Large intestine (tissue), 3 donors: Measurements from ENCODE around the gene NME7. TPM values are rescaled to one million over a fixed set of nuclear protein-coding genes. Genes with fewer than 3 reads are reported as not detected.

ENCODE experiments used
- DNase-seq, 2 donors: peaks; one replicate each; pipeline versions ENCODE4 v3.0.0 to v3.0.0-alpha.2; 2013
- H3K27ac ChIP-seq: one replicate; pipeline ENCODE4 v1.5.1; 2013; ENCODE audit warnings: low read length
- H3K27me3 ChIP-seq: 2 replicates; pipeline ENCODE4 v1.6.1; 2013; ENCODE audit warnings: low read length; ENCODE audit not compliant: control insufficient read depth, insufficient read depth
- H3K36me3 ChIP-seq: 2 replicates; pipeline ENCODE4 v1.6.1; 2013; ENCODE audit warnings: low read length; ENCODE audit not compliant: control insufficient read depth, insufficient read depth
- H3K4me1 ChIP-seq: one replicate; pipeline ENCODE4 v1.6.1; 2013; ENCODE audit warnings: low read length; ENCODE audit not compliant: control insufficient read depth, insufficient read depth
- H3K4me3 ChIP-seq: one replicate; pipeline ENCODE4 v1.5.1; 2013; ENCODE audit warnings: low read length
- H3K9me3 ChIP-seq: one replicate; pipeline ENCODE4 v1.6.1; 2013; ENCODE audit warnings: mild to moderate bottlenecking, low read depth, low read length, moderate library complexity; ENCODE audit not compliant: control insufficient read depth
- WGBS: methylation state at CpG from one replicate; pipeline ENCODE4 v1.1.5; 2013; ENCODE audit warnings: low lambda C conversion rate; ENCODE audit not compliant: insufficient coverage; 5-methylcytosine and 5-hydroxymethylcytosine counted together
- polyA plus RNA-seq: library from polyadenylated mRNA; unstranded; fragments of 120-200 nt; gene quantifications from one replicate; pipeline ENCODE4 v1.2.1, GENCODE V29; 2013

The NME7 gene
- polyA plus RNA-seq, 1 donor: 24.2 TPM

DNA sequence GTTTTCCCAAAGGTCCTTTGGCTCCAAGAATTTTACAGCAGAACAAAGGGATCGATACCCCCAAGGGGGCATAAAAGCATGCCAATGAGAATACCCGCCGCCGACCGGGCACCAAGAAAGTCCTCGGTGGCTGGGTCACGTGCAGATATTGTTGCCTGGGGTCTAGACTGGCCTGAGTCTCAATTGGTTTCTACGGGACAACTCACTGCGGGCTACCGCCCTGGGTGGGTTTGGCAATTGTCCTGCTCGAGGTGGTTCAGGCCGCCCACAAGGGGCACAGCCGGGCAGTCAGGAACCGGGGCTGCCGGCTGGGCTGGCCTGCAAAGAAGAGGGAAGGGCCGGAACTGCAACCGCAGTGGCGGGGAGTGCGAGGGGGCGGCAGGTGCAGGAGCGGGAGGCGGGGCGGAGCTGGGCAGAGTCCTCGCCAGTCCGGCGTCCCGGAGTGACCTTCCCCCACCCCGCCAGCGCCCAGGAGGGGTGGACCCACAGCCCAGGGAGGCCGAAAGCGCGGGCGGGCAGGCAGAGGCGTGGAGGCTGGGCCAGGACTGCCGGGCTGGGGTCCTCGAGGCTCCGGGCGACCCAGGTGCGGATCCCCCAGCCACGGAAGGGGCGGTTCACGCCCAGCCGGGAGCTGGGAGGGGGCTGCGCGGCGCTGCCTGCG, 262.0 kb downstream of the NME7 start:
- no peaks in the 10 kb centered on the region for H3K27me3 ChIP-seq
- H3K4me3 ChIP-seq: peak overlapping the region; percentile 28
- peak; percentile 79 to 94 for DNase-seq
- peak overlapping the region; percentile 44 for H3K27ac ChIP-seq
- no CpG with 5 or more reads among the region's 47 CpGs for WGBS
- peaks cover 55% of the 10 kb centered on the region for H3K4me1 ChIP-seq
- no peaks in the 10 kb centered on the region for H3K9me3 ChIP-seq
- H3K36me3 ChIP-seq: no peaks in the 10 kb centered on the region

DNA sequence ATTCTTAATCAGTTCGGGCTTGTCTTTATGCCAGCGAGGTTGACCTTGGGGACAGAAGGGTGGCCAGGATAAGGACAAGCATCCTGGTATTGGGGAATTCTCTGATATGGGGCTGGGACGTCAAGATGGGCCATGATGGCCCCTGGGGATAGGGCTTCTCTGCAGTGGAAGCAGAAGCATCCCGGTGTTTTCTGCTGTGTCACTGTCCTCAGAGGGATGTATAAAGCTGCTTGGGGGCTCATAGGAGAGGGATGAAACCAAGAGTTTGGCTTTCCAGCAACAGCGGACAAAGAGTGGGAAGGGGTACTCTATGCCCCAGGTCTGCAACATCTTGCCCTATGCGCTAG, 262.5 kb downstream of the NME7 start:
- Histone ChIP-seq H3K36me3 (no peaks in the 10 kb centered on the region), H3K27ac (peak overlapping the region; percentile 44), H3K4me3 (peak overlapping the region; percentile 28), H3K27me3 (no peaks in the 10 kb centered on the region), H3K4me1 (peaks cover 56% of the 10 kb centered on the region), H3K9me3 (no peaks in the 10 kb centered on the region)
- WGBS: no CpG with 5 or more reads among the region's 6 CpGs
- no peak for DNase-seq

DNA sequence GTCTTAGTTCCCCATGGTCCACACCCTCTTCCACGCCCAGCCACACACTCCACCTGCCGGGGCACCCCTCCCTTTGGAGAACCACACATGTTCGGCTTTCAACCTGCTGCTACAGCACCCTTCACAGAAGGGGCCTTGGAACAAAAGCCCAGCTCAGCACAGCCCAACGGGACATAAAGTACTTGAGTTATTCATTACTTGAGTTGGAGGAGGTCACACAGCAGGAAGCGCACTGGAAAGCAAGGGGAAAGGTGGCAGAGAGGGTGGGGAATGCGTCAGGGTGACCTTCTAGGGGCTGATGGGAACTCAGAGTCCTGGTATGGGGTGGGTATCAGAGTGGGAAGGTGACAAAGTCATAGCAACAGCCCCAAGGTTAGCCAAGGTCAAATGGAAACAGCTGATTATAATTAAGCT, 264.1 kb downstream of the NME7 start:
- Histone ChIP-seq H3K27me3 (no peaks in the 10 kb centered on the region), H3K9me3 (no peaks in the 10 kb centered on the region), H3K4me3 (no peak overlapping the region), H3K36me3 (no peaks in the 10 kb centered on the region), H3K4me1 (peaks cover 55% of the 10 kb centered on the region), H3K27ac (peak overlapping the region; percentile 92)
- DNase-seq: peak; percentile 82 to 93
- no CpG with 5 or more reads among the region's 6 CpGs for WGBS

DNA sequence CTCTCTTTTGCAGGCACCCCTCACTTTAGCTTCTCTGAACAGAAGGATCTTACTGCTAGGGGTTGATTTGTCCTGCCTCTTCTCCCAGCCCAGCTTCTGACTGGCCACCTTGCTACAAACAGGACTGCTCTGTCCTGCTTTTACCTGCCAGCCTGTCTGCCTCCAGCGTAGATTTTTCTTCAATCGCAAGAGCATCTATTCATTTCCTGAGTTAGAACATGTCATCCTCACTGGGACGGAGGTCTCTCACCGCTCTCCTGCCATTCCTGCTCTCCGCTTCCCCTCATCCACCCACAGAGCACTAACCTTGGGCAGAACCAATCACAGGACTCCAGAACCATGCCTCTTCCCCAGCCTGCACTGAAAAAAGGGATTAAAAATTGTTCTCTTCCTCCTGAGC, 264.6 kb downstream of the NME7 start:
- H3K36me3 ChIP-seq: no peaks in the 10 kb centered on the region
- peaks cover 55% of the 10 kb centered on the region for H3K4me1 ChIP-seq
- H3K4me3 ChIP-seq: no peak overlapping the region
- no CpG with 5 or more reads among the region's 5 CpGs for WGBS
- H3K9me3 ChIP-seq: no peaks in the 10 kb centered on the region
- H3K27ac ChIP-seq: peak overlapping the region; percentile 92
- no peaks in the 10 kb centered on the region for H3K27me3 ChIP-seq
- no peak for DNase-seq

DNA sequence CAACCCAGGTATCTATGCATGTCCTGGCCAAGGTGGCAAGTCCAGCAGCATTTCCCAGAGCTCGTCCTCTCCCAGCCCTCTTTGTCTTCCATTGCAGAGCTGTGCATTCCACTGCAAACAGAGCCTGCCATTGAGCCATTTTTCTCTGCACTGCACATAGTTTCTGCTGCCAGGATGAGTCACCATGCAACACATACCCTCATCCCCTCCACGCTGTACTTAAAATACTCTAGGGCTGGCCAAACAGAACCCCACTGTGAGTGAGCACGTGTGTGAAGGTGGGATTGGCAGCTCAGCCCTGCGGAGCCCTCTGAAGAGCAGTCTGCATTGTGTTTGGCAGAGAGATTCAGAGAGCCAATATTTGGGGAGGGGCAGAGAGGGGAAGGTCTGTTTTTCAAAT, 265.0 kb downstream of the NME7 start:
- Histone ChIP-seq H3K9me3 (no peaks in the 10 kb centered on the region), H3K4me3 (no peak overlapping the region), H3K36me3 (no peaks in the 10 kb centered on the region), H3K27ac (peak overlapping the region; percentile 92), H3K27me3 (no peaks in the 10 kb centered on the region), H3K4me1 (peaks cover 55% of the 10 kb centered on the region)
- DNase-seq: peak in 1 of 2 donors; percentile 54
- no CpG with 5 or more reads among the region's 4 CpGs for WGBS

DNA sequence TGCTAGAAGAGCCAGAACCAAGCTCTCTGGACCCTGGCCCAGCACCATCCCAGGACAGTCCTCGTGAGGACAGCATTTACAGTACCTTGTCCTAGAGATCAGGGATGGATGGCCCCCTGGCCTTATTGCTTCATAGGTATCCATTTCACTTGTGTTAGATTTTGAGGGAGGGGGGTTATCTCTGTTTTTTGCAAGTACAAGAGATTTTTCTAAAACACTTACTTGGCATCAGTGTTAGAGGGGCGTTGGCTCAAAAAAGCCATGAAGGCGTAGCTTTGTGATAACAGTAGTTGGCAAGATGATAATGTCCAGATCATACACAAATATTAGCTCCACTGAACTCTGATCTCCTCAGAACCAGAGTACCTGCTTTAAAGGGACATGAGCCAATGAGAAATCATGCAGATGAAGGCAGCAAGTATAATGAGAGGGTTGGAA, 266.9 kb downstream of the NME7 start:
- Histone ChIP-seq H3K27me3 (no peaks in the 10 kb centered on the region), H3K4me1 (peaks cover 55% of the 10 kb centered on the region), H3K27ac (peak overlapping the region; percentile 23), H3K36me3 (no peaks in the 10 kb centered on the region), H3K4me3 (no peak overlapping the region), H3K9me3 (no peaks in the 10 kb centered on the region)
- WGBS: no CpG with 5 or more reads among the region's 3 CpGs
- peak in 1 of 2 donors; percentile 63 for DNase-seq

DNA sequence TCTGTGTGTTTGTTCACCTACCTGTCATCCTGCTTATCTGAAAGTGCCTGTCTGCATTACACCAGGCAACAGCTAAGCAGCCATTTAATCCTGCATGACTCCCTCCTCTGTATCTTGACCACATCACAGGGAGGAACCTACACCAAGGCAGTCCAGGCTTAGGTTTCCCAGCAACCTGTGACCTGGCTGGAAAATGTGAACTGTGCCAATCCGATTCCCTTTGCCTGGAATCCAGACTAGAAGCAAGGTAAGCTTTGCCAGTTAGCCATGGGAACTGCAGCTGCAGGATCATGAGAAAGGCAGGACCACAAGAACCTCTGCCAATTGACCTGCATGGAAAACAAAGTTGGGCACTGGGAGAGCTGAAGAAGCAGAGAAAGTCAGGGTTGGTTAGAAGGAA, 267.4 kb downstream of the NME7 start:
- no CpG with 5 or more reads among the region's 1 CpG for WGBS
- H3K27ac ChIP-seq: peak overlapping the region; percentile 23
- H3K27me3 ChIP-seq: no peaks in the 10 kb centered on the region
- DNase-seq: peak in 1 of 2 donors; percentile 27
- H3K4me3 ChIP-seq: no peak overlapping the region
- no peaks in the 10 kb centered on the region for H3K9me3 ChIP-seq
- peaks cover 52% of the 10 kb centered on the region for H3K4me1 ChIP-seq
- H3K36me3 ChIP-seq: no peaks in the 10 kb centered on the region

DNA sequence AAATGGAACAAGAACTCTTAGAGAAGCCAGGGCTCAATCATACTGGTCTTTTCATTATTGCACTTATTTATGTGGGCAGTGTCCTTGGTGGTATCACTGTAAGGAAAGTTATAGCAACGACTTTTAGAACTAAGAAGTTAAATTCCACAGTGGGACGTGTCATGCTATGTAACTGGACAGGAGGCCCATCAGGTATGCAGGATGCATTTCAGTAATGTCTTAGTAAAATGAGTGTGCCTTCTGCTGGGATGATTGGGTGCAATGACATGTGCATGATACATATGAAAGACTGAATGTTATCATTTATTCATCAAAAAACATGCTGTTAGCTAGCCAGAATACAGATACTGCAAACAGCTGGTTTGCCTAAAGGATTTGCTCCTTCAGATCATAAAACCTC, 268.0 kb downstream of the NME7 start:
- DNase-seq: no peak
- WGBS: no CpG with 5 or more reads among the region's 2 CpGs
- Histone ChIP-seq H3K27me3 (no peaks in the 10 kb centered on the region), H3K4me1 (peaks cover 49% of the 10 kb centered on the region), H3K27ac (no peak overlapping the region), H3K36me3 (no peaks in the 10 kb centered on the region), H3K9me3 (no peaks in the 10 kb centered on the region), H3K4me3 (no peak overlapping the region)

DNA sequence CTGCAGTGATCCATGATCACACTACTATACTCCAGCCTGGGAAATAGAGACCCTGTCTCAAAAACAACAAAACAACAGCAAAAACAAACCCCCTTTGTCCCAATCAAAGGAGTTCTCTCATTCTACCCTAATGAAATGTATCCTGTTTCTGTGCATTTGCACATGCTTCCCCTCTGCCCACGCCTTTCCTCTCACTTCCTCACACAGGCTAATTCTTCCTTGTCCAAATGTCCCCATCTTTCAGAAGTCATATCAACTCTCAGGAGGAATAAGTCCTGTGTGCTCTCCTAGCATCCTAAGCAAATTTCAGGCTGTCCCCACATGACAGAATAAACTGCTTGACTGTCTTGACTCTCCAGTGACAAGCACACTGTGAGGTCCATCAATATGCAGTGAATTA, 269.2 kb downstream of the NME7 start:
- H3K27ac ChIP-seq: no peak overlapping the region
- no peaks in the 10 kb centered on the region for H3K36me3 ChIP-seq
- H3K4me3 ChIP-seq: no peak overlapping the region
- H3K9me3 ChIP-seq: no peaks in the 10 kb centered on the region
- no peak for DNase-seq
- 100% methylated on average over 1 of the region's 1 CpG for WGBS
- no peaks in the 10 kb centered on the region for H3K27me3 ChIP-seq
- peaks cover 37% of the 10 kb centered on the region for H3K4me1 ChIP-seq

DNA sequence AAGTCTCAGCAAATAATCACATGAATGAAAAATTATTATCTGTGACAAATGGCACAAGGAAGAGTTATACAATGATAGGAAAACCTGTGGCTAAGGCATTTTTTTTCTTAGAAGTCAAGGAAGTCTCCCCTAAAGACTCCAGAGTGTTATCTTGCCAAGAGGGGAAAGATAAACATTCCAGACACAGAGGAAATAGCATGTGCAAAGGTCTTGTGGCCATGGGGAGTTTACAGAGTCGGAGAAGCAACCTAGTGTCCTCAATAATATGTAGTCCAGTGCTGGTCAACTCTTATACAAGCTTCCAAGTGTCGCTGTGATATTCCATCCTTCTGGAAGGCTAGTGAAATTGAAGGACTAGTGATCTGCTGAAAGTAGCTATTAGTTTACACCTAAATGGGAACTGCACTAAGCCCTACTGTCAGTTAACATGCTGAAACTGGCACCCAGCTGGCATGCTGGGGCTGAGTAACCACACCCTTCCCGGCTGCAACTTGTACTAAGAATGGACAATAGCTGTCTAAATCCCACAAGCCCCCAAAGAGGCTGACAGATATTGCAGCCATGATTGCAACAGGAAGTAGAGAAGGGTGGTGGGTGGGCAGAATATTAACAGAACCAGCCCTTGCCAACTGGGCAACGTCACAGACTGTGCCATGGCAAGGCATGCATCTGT, 272.6 kb downstream of the NME7 start:
- Histone ChIP-seq H3K36me3 (no peaks in the 10 kb centered on the region), H3K4me1 (peaks cover 5% of the 10 kb centered on the region), H3K27me3 (no peaks in the 10 kb centered on the region), H3K27ac (no peak overlapping the region), H3K4me3 (no peak overlapping the region), H3K9me3 (no peaks in the 10 kb centered on the region)
- no CpG with 5 or more reads among the region's 4 CpGs for WGBS
- no peak for DNase-seq

DNA sequence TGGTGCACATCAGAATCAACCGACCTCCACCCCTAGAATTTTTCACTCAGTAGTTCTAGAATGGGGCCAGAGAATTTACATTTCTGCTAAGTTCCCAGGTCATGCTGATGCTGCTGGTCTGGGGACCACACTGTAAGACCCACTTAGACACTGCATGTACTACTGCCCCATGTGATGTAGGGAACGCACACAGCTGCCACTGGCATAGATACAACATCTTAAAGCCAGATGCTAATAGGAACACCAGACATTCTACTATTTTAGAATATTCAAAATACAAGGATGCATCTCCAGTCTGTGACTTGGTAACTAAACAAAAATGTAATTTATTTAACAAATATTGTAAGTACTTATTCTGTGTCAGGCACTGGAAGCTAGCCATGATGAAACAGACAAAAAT, 275.2 kb downstream of the NME7 start:
- no peaks in the 10 kb centered on the region for H3K36me3 ChIP-seq
- no peak for DNase-seq
- no peak overlapping the region for H3K4me3 ChIP-seq
- H3K27ac ChIP-seq: no peak overlapping the region
- H3K4me1 ChIP-seq: peaks cover 12% of the 10 kb centered on the region
- no CpG with 5 or more reads among the region's 2 CpGs for WGBS
- H3K27me3 ChIP-seq: no peaks in the 10 kb centered on the region
- no peaks in the 10 kb centered on the region for H3K9me3 ChIP-seq
